ENCODE data around the gene ZMYND8. TPM values are rescaled to one million over a fixed set of nuclear protein-coding genes. Genes with fewer than 3 reads are reported as not detected.
"Not testable (repeated sequence)": the region's sequence is repeated elsewhere in the genome, so short reads cannot be mapped to it uniquely, and the experiment has no call there.

Gene ZMYND8
- total and polyA plus RNA-seq, 4 donors: 14.2 to 46.4 (median 30.1) TPM

GRCh38 chr20:47265984-47266383, 90.5 kb downstream of the ZMYND8 start:
- TF ChIP-seq, protein P1, sequence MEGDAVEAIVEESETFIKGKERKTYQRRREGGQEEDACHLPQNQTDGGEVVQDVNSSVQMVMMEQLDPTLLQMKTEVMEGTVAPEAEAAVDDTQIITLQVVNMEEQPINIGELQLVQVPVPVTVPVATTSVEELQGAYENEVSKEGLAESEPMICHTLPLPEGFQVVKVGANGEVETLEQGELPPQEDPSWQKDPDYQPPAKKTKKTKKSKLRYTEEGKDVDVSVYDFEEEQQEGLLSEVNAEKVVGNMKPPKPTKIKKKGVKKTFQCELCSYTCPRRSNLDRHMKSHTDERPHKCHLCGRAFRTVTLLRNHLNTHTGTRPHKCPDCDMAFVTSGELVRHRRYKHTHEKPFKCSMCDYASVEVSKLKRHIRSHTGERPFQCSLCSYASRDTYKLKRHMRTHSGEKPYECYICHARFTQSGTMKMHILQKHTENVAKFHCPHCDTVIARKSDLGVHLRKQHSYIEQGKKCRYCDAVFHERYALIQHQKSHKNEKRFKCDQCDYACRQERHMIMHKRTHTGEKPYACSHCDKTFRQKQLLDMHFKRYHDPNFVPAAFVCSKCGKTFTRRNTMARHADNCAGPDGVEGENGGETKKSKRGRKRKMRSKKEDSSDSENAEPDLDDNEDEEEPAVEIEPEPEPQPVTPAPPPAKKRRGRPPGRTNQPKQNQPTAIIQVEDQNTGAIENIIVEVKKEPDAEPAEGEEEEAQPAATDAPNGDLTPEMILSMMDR (IDR thresholded peaks at IDR 0.05; ENCODE audit: control extremely low read depth, extremely low read depth): no peak
- H3K4me3 ChIP-seq: no peak overlapping the region
- peaks cover 0 to 3% (median 0%) of the 10 kb centered on the region in 5 donors for H3K4me1 ChIP-seq (ENCODE audit: control insufficient read depth in 5 of 5, insufficient read depth in 5 of 5, low read length in 5 of 5)
- peaks cover 14 to 27% (median 20%) of the 10 kb centered on the region in 4 donors for H3K36me3 ChIP-seq (ENCODE audit: control insufficient read depth in 4 of 4, insufficient read depth in 4 of 4, low read length in 4 of 4)
- ATAC-seq (ENCODE audit: insufficient read depth, low FRiP score) (no peak), DNase-seq (no peak)
- WGBS, 2 donors: 92 to 97% methylated on average over 5 of the region's 5 CpGs
- no peak overlapping the region for H3K9ac ChIP-seq (ENCODE audit: insufficient read depth in 1 of 2, low read length in 2 of 2)
- H3K9me3 ChIP-seq (ENCODE audit: control insufficient read depth in 4 of 4, insufficient read depth in 3 of 4, low read length in 3 of 4): no peaks in the 10 kb centered on the region
- H3K27ac ChIP-seq (ENCODE audit: low read depth in 1 of 2, low read length in 1 of 2): no peak overlapping the region
- H3K27me3 ChIP-seq (ENCODE audit: control insufficient read depth in 3 of 3, insufficient read depth in 3 of 3, low read length in 2 of 3): no peaks in the 10 kb centered on the region

GRCh38 chr20:47265214-47265613, 91.3 kb downstream of the ZMYND8 start:
- ATAC-seq (ENCODE audit: insufficient read depth, low FRiP score): no peak
- H3K9me3 ChIP-seq (ENCODE audit: control insufficient read depth in 4 of 4, insufficient read depth in 3 of 4, low read length in 3 of 4): no peaks in the 10 kb centered on the region
- DNase-seq: no peak
- H3K4me3 ChIP-seq: no peak overlapping the region
- peaks cover 14 to 30% (median 25%) of the 10 kb centered on the region in 4 donors for H3K36me3 ChIP-seq (ENCODE audit: control insufficient read depth in 4 of 4, insufficient read depth in 4 of 4, low read length in 4 of 4)
- H3K9ac ChIP-seq (ENCODE audit: insufficient read depth in 1 of 2, low read length in 2 of 2): no peak overlapping the region
- TF ChIP-seq, protein P1 (IDR thresholded peaks at IDR 0.05; ENCODE audit: control extremely low read depth, extremely low read depth): no peak
- WGBS, 2 donors: 87 to 95% methylated on average over 6 of the region's 6 CpGs
- no peaks in the 10 kb centered on the region for H3K27me3 ChIP-seq (ENCODE audit: control insufficient read depth in 3 of 3, insufficient read depth in 3 of 3, low read length in 2 of 3)
- H3K4me1 ChIP-seq (ENCODE audit: control insufficient read depth in 5 of 5, insufficient read depth in 5 of 5, low read length in 5 of 5): peaks cover 0 to 3% (median 0%) of the 10 kb centered on the region in 5 donors
- H3K27ac ChIP-seq (ENCODE audit: low read depth in 1 of 2, low read length in 1 of 2): no peak overlapping the region

DNA sequence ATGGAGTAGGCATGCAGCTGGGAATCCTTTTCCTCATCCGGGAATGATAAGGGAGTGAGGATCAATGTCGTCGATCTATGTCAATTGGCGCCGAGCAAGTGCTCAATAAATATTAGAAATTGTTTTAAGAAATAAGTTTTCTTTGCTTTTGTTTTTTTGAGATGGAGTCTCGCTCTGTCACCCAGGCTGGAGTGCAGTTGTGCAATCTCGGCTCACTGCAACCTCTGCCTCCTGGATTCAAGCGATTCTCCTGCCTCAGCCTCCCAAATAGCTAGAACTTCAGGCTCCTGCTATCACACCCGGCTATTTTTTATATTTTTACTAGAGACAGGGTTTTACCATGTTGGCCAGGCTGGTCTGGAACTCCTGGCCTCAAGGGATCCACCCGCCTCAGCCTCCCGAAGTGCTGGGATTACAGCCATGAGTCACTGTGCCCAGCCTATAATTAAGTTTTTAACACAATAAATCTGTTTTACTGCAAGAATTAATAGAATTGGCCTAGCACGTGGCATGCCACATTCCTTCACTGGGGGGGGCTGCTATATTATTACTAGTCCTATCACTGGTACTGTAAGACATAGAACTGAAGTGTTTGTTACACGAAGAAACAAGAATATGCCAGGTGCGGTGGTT, 92.2 kb downstream of the ZMYND8 start:
- not testable (repeated sequence) for H3K27me3 ChIP-seq (ENCODE audit: control insufficient read depth in 3 of 3, insufficient read depth in 3 of 3, low read length in 2 of 3); H3K4me1 ChIP-seq (ENCODE audit: control insufficient read depth in 5 of 5, insufficient read depth in 5 of 5, low read length in 5 of 5); H3K4me3 ChIP-seq; H3K9ac ChIP-seq (ENCODE audit: insufficient read depth in 1 of 2, low read length in 2 of 2); H3K9me3 ChIP-seq (ENCODE audit: control insufficient read depth in 4 of 4, insufficient read depth in 3 of 4, low read length in 3 of 4); H3K27ac ChIP-seq (ENCODE audit: low read depth in 1 of 2, low read length in 1 of 2); ATAC-seq (ENCODE audit: insufficient read depth, low FRiP score); DNase-seq
- WGBS, 2 donors: 85 to 87% methylated on average over 14 of the region's 14 CpGs
- H3K36me3 ChIP-seq (ENCODE audit: control insufficient read depth in 4 of 4, insufficient read depth in 4 of 4, low read length in 4 of 4): peaks cover 18 to 29% (median 21%) of the 10 kb centered on the region in 4 donors

- no peak overlapping the region for H3K9ac ChIP-seq (ENCODE audit: insufficient read depth in 1 of 2, low read length in 2 of 2)
- no peaks in the 10 kb centered on the region for H3K9me3 ChIP-seq (ENCODE audit: control insufficient read depth in 4 of 4, insufficient read depth in 3 of 4, low read length in 3 of 4)
- peaks cover 18 to 27% (median 22%) of the 10 kb centered on the region in 4 donors for H3K36me3 ChIP-seq (ENCODE audit: control insufficient read depth in 4 of 4, insufficient read depth in 4 of 4, low read length in 4 of 4)
- ATAC-seq (ENCODE audit: insufficient read depth, low FRiP score): no peak
- DNase-seq: no peak
- WGBS, 2 donors: 78 to 79% methylated on average over 5 of the region's 5 CpGs
- H3K4me1 ChIP-seq (ENCODE audit: control insufficient read depth in 5 of 5, insufficient read depth in 5 of 5, low read length in 5 of 5): peaks cover 0 to 4% (median 0%) of the 10 kb centered on the region in 5 donors
- H3K4me3 ChIP-seq: no peak overlapping the region
- H3K27ac ChIP-seq (ENCODE audit: low read depth in 1 of 2, low read length in 1 of 2): no peak overlapping the region
- no peaks in the 10 kb centered on the region for H3K27me3 ChIP-seq (ENCODE audit: control insufficient read depth in 3 of 3, insufficient read depth in 3 of 3, low read length in 2 of 3)
- TF ChIP-seq, protein P1 (IDR thresholded peaks at IDR 0.05; ENCODE audit: control extremely low read depth, extremely low read depth): no peak
Measured at GRCh38 chr20:47263465-47264084, 92.9 kb downstream of the ZMYND8 start.
